ENCODE data around the gene TMC6. TPM values are rescaled to one million over a fixed set of nuclear protein-coding genes. Genes with fewer than 3 reads are reported as not detected.

TMC6 gene
- total and polyA plus RNA-seq, 12 donors, result 2.5 to 79.0 (median 19.1) TPM

DNA sequence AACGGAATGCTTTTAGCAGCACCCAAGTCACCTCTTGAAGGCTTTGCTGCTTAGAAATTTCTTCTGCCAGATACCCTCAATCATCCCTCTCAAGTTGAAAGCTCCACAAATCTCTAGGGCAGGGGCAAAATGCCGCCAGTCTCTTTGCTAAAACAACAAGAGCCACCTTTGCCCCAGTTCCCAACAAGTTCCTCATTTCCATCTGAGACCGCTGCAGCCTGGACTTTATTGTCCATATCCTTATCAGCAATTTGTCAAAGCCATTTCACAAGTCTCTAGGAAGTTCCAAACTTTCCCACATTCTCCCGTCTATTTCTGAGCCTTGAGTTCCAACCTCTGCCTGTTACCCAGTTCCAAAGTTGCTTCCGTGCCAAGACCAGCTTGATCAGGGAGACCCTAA, 27.4 kb downstream of the TMC6 start:
- no peak overlapping the region for H3K4me3 ChIP-seq
- H3K27ac ChIP-seq, result no peak overlapping the region
- TF ChIP-seq, protein P1, sequence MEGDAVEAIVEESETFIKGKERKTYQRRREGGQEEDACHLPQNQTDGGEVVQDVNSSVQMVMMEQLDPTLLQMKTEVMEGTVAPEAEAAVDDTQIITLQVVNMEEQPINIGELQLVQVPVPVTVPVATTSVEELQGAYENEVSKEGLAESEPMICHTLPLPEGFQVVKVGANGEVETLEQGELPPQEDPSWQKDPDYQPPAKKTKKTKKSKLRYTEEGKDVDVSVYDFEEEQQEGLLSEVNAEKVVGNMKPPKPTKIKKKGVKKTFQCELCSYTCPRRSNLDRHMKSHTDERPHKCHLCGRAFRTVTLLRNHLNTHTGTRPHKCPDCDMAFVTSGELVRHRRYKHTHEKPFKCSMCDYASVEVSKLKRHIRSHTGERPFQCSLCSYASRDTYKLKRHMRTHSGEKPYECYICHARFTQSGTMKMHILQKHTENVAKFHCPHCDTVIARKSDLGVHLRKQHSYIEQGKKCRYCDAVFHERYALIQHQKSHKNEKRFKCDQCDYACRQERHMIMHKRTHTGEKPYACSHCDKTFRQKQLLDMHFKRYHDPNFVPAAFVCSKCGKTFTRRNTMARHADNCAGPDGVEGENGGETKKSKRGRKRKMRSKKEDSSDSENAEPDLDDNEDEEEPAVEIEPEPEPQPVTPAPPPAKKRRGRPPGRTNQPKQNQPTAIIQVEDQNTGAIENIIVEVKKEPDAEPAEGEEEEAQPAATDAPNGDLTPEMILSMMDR (IDR thresholded peaks at IDR 0.05), result no peak
- TF ChIP-seq POLR2A (IDR thresholded peaks at IDR 0.05), result no peak
- DNase-seq, result no peak
- intact Hi-C loops (cut with DNase I), result no loop called here
- no peaks in the 10 kb centered on the region for H3K9me3 ChIP-seq (replicated peaks in 1 of 3)
- no peaks in the 10 kb centered on the region for H3K27me3 ChIP-seq
- H3K36me3 ChIP-seq (replicated peaks in 1 of 2), result peaks cover 0 to 56% of the 10 kb centered on the region in 2 donors
- WGBS, 4 donors, result 83 to 87% (median 86%) methylated on average over 5 of the region's 5 CpGs
- no peaks in the 10 kb centered on the region for H3K4me1 ChIP-seq (replicated peaks in 1 of 2)

DNA sequence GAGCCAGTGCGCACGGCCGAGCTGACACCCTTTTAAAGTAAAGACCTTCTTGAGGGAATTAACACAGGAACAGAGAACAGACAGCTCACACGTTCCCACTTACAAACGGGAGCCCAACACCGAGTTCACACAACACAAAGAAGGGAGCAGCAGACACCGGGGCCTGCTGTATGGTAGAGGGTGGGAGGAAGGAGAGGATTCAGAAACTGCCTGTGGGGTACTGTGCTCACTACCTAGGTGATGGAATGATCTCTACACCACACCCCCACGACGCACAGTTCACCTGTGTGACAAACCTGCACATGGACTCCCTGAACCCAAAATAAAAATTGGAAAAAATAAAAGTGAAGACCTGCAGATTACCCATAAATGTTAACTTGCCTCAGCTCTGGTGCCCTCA, 32.5 kb downstream of the TMC6 start:
- Histone ChIP-seq H3K4me1 (replicated peaks in 1 of 2) (no peaks in the 10 kb centered on the region), H3K27me3 (no peaks in the 10 kb centered on the region), H3K4me3 (no peak overlapping the region), H3K9me3 (replicated peaks in 1 of 3) (no peaks in the 10 kb centered on the region), H3K36me3 (replicated peaks in 1 of 2) (peaks cover 0 to 81% of the 10 kb centered on the region in 2 donors), H3K27ac (no peak overlapping the region)
- DNase-seq, result no peak
- intact Hi-C loops (cut with DNase I), result no loop called here
- WGBS, 4 donors, result 92 to 95% (median 93%) methylated on average over 9 of the region's 9 CpGs
- TF ChIP-seq, protein P1 (IDR thresholded peaks at IDR 0.05), result no peak
- no peak for TF ChIP-seq POLR2A (IDR thresholded peaks at IDR 0.05)

DNA sequence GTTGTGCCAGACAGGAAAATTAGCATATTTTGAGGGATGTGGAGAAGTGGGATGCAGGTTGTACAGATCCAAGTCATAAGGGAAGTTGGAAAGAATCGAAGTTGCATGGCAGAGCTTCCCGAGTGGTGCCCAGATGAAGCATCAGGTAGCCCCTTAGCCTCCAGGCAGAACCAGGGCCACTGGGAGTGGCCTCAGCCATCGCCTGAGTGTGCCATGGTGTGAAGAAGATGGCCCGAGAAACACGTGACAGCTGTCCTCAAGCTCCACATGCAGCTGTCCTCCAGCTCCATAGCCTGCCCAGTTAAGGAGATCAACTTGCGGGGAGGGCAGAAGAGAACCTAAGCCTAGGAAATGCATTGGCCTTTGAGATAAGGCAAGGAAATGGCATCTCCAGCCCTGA, 33.5 kb downstream of the TMC6 start:
- Histone ChIP-seq H3K4me3 (no peak overlapping the region), H3K27ac (no peak overlapping the region), H3K4me1 (replicated peaks in 1 of 2) (no peaks in the 10 kb centered on the region), H3K9me3 (replicated peaks in 1 of 3) (no peaks in the 10 kb centered on the region), H3K27me3 (no peaks in the 10 kb centered on the region), H3K36me3 (replicated peaks in 1 of 2) (peaks cover 0 to 82% of the 10 kb centered on the region in 2 donors)
- no peak for TF ChIP-seq POLR2A (IDR thresholded peaks at IDR 0.05)
- TF ChIP-seq, protein P1 (IDR thresholded peaks at IDR 0.05), result no peak
- no peak for DNase-seq
- WGBS, 4 donors, result 91 to 98% (median 97%) methylated on average over 5 to 6 of the region's 6 CpGs
- intact Hi-C loops (cut with DNase I), result no loop called here

DNA sequence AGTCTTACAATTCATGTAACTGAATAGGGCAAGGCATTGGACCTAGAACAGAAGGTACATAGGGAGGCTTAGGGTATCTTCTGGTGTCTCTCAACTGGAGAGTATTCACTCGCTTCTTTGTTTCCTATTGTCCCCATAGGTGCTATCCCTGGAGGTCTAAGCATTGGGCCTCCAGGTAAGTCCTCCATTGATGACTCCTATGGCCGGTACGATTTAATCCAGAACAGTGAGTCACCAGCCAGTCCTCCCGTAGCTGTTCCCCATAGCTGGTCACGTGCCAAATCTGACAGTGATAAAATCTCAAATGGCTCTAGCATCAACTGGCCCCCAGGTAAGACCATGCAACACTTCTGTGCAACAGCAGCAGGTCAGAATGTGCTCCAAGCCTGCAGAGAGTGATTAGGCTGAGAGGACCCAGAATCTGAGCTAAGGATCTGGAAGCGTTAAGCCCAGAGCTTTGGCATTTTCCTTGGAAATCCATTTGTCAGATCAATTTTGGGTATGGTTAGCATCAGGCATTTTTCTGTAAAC, 35.7 kb downstream of the TMC6 start:
- peaks cover 0 to 7% of the 10 kb centered on the region in 2 donors for H3K4me1 ChIP-seq (replicated peaks in 1 of 2)
- no peaks in the 10 kb centered on the region for H3K27me3 ChIP-seq
- 77 to 90% (median 79%) methylated on average over 5 to 6 of the region's 6 CpGs for WGBS, 4 donors
- H3K9me3 ChIP-seq (replicated peaks in 1 of 3), result no peaks in the 10 kb centered on the region
- intact Hi-C loops (cut with DNase I), result no loop called here
- no peak for DNase-seq
- H3K36me3 ChIP-seq (replicated peaks in 1 of 2), result peaks cover 0 to 76% of the 10 kb centered on the region in 2 donors
- TF ChIP-seq, protein P1 (IDR thresholded peaks at IDR 0.05), result no peak
- TF ChIP-seq POLR2A (IDR thresholded peaks at IDR 0.05), result no peak
- no peak overlapping the region for H3K4me3 ChIP-seq
- H3K27ac ChIP-seq, result no peak overlapping the region

Measured in adrenal gland (tissue), 12 donors.